Lower leg skin (tissue), 3 donors: ENCODE results near the gene OR2T3.
"Not testable (repeated sequence)": the region's sequence is repeated elsewhere in the genome, so short reads cannot be mapped to it uniquely, and the experiment has no call there.

Experiments
- CTCF ChIP-seq, 3 donors: fragments of 450-650 bp; IDR thresholded peaks; one replicate each; pipeline ENCODE4 v1.5.1; 2016; ENCODE audit warnings: antibody characterized with exemption in 3 of 3, mild to moderate bottlenecking in 3 of 3, moderate library complexity in 2 of 3
- POLR2A ChIP-seq, 2 donors: fragments of 450-650 bp; IDR thresholded peaks; one replicate each; pipeline ENCODE4 v1.6.1; 2016 to 2017; ENCODE audit warnings: antibody characterized with exemption in 2 of 2, mild to moderate bottlenecking in 1 of 2, moderate library complexity in 1 of 2

- not testable (repeated sequence) for TF ChIP-seq CTCF, POLR2A (IDR thresholded peaks at IDR 0.05)
Observed at GRCh38 chr1:248456635-248457034, 16.5 kb upstream of the OR2T3 start.
